Lower leg skin (tissue), 4 donors: ENCODE data around the gene PDCD6IP. TPM values are rescaled to one million over a fixed set of nuclear protein-coding genes. Genes with fewer than 3 reads are reported as not detected.

Experiments used
- DNase-seq, 2 donors: peaks; one replicate each; pipeline ENCODE4 v3.0.0-alpha.2; 2019; ENCODE audit warnings: low spot score in 2 of 2
- H3K4me3 ChIP-seq: fragments of 200-600 bp; sonication (generic); 2 replicates; pipeline ENCODE4 v1.5.1; 2017; ENCODE audit warnings: mild to moderate bottlenecking, low read depth; ENCODE audit not compliant: poor library complexity, severe bottlenecking
- CTCF ChIP-seq, 3 donors: fragments of 450-650 bp; IDR thresholded peaks; one replicate each; pipeline ENCODE4 v1.5.1; 2016; ENCODE audit warnings: antibody characterized with exemption in 3 of 3, mild to moderate bottlenecking in 3 of 3, moderate library complexity in 2 of 3
- POLR2A ChIP-seq, 2 donors: fragments of 450-650 bp; IDR thresholded peaks; one replicate each; pipeline ENCODE4 v1.6.1; 2016 to 2017; ENCODE audit warnings: antibody characterized with exemption in 2 of 2, mild to moderate bottlenecking in 1 of 2, moderate library complexity in 1 of 2
- WGBS, 2 donors: methylation state at CpG; one replicate each; pipeline ENCODE4 v1.1.5; 2018; 5-methylcytosine and 5-hydroxymethylcytosine counted together
- intact Hi-C: fragments of 100-400 bp; cut with DNase I; formaldehyde crosslinking; loops from one replicate; pipeline ENCODE4 v1.15.0; 2023; ENCODE audit warnings: low total_unique reads
- total RNA-seq, 4 donors: library from RNA; depleted of rRNA; stranded (reverse); fragments of >200 nt; gene quantifications; one replicate each; pipeline ENCODE4 v1.1.0, GENCODE V29; 2016

PDCD6IP gene
- total RNA-seq, 4 donors from 2014 or later = 152 to 373 (median 269) TPM

GRCh38 chr3:33869977-33870376 is 71.5 kb downstream of the PDCD6IP start:
- no peak overlapping the region for H3K4me3 ChIP-seq
- no peak for DNase-seq
- 89 to 95% methylated on average over 7 of the region's 7 CpGs for WGBS, 2 donors
- intact Hi-C loops = no loop called here
- TF ChIP-seq CTCF (IDR thresholded peaks at IDR 0.05) = no peak
- no peak for TF ChIP-seq POLR2A (IDR thresholded peaks at IDR 0.05)

DNA sequence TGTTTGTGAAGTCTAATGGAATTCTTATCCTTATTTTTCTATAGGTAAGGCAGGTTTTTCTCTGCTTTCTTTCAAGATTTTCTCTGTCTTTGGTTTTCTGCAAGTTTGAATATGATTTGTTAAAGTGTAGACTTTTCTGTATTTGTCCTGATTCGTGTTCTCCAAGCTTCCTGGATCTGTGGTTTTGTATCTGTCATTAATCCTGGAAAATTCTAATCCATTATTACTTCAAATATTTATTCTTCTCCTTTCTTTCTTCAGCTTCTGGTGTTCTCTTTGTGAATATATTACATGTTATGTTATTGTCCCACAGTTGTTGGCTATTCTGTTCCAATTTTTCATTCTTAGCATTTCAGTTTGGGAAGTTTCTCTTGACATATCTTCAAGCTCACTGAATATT is 76.4 kb downstream of the PDCD6IP start:
- TF ChIP-seq POLR2A (IDR thresholded peaks at IDR 0.05) (no peak), CTCF (IDR thresholded peaks at IDR 0.05) (no peak)
- H3K4me3 ChIP-seq = no peak overlapping the region
- WGBS, 2 donors = 67 to 93% methylated on average over 1 of the region's 1 CpG
- no peak for DNase-seq
- intact Hi-C loops = no loop called here

- intact Hi-C loops = no loop called here
- TF ChIP-seq POLR2A (IDR thresholded peaks at IDR 0.05) = no peak
- TF ChIP-seq CTCF (IDR thresholded peaks at IDR 0.05) = no peak
- DNase-seq = no peak
- no peak overlapping the region for H3K4me3 ChIP-seq
Observed at GRCh38 chr3:33875680-33876079, 77.2 kb downstream of the PDCD6IP start.

DNA sequence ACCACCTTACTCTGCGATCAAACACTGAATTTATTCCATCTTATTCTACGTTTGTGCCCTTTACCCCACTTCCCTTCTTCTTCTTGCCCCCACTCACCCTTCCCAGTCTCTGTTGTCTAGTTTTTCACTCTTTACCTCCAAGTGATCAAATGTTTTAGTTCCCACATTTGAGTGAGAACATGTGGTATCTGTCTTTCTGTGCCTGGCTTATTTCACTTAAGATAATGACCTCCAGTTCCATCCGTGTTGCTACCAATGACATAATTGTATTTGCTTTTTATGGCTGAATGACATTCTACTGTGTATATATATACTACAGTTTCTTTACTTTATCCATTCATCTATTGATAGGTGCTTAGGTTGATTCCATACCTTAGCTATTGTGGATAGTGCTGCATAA is 78.8 kb downstream of the PDCD6IP start:
- intact Hi-C loops = no loop called here
- no peak for DNase-seq
- 77 to 81% methylated on average over 3 of the region's 3 CpGs for WGBS, 2 donors
- H3K4me3 ChIP-seq = no peak overlapping the region
- TF ChIP-seq CTCF (IDR thresholded peaks at IDR 0.05) (no peak), POLR2A (IDR thresholded peaks at IDR 0.05) (no peak)

DNA sequence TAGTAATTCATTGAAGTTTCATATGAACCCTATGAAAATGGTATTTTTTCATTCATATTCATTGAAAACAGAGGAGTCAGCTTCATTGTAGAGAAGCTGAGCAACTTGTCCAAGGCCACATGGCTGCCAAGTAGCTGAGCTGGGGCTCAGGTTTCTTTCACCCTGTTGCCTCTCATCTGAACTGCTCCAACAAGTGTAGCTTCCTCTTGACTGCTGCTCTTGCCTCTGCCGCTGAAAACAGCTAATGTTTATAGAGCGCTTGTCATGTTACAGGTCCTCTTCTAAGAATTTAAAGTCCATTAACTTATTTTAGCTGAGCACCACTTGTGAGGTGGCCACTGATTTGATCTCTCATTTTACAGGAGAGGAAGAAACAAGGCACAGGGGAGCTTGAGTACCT is 81.1 kb downstream of the PDCD6IP start:
- intact Hi-C loops = no loop called here
- H3K4me3 ChIP-seq = no peak overlapping the region
- 76 to 77% methylated on average over 2 of the region's 2 CpGs for WGBS, 2 donors
- TF ChIP-seq CTCF (IDR thresholded peaks at IDR 0.05) (no peak), POLR2A (IDR thresholded peaks at IDR 0.05) (no peak)
- DNase-seq = no peak
